Osteoblast (primary cell): ENCODE results near the gene RNF144A. TPM values are rescaled to one million over a fixed set of nuclear protein-coding genes. Genes with fewer than 3 reads are reported as not detected.

Experiments
- DNase-seq: peaks from one replicate; pipeline ENCODE4 v3.0.0; 2011; ENCODE audit warnings: low spot score, mixed read lengths; ENCODE audit not compliant: insufficient read length; ENCODE audit errors: missing footprints
- H2AFZ ChIP-seq: 2 replicates; pipeline ENCODE4 v1.6.0; 2011; ENCODE audit warnings: mild to moderate bottlenecking, low read length
- H3K27ac ChIP-seq: 2 replicates; pipeline ENCODE4 v1.5.1; 2011; ENCODE audit warnings: mild to moderate bottlenecking, low read depth, low read length, moderate library complexity
- H3K27me3 ChIP-seq: 2 replicates; pipeline ENCODE4 v1.6.0; 2012; ENCODE audit warnings: mild to moderate bottlenecking, control low read depth, inconsistent platforms, low read length, moderate library complexity; ENCODE audit not compliant: insufficient read depth
- H3K36me3 ChIP-seq: 2 replicates; pipeline ENCODE4 v1.5.1; 2011; ENCODE audit warnings: mild to moderate bottlenecking, low read length, control low read depth, moderate library complexity; ENCODE audit not compliant: insufficient read depth
- H3K4me1 ChIP-seq: 2 replicates; pipeline ENCODE4 v1.5.1; 2011; ENCODE audit warnings: mild to moderate bottlenecking, low read length, control low read depth, moderate library complexity; ENCODE audit not compliant: insufficient read depth
- H3K4me2 ChIP-seq: 2 replicates; pipeline ENCODE4 v1.6.0; 2011; ENCODE audit warnings: mild to moderate bottlenecking, low read length; ENCODE audit not compliant: insufficient read depth
- H3K4me3 ChIP-seq: fragments of 200-600 bp; sonication (generic); 3 replicates; pipeline ENCODE4 v1.5.1; 2012; ENCODE audit warnings: mild to moderate bottlenecking, low read length, inconsistent platforms; ENCODE audit not compliant: insufficient read depth
- H3K79me2 ChIP-seq: 2 replicates; pipeline ENCODE4 v1.6.0; 2012; ENCODE audit warnings: mild to moderate bottlenecking, low read length, control low read depth, inconsistent platforms; ENCODE audit not compliant: insufficient read depth
- H3K9me3 ChIP-seq: 2 replicates; pipeline ENCODE4 v1.5.1; 2011; ENCODE audit warnings: low read depth, low read length, control low read depth
- H4K20me1 ChIP-seq: 2 replicates; pipeline ENCODE4 v1.6.0; 2012; ENCODE audit warnings: mild to moderate bottlenecking, low read length, control low read depth; ENCODE audit not compliant: insufficient read depth
- CTCF ChIP-seq: IDR thresholded peaks from 2 replicates; pipeline ENCODE4 v1.5.1; 2011; ENCODE audit warnings: mild to moderate bottlenecking, low read depth, low read length, moderate library complexity; ENCODE audit errors: extremely low read depth
- total RNA-seq: library from RNA; depleted of rRNA; stranded (reverse); fragments of >200 nt; gene quantifications from 2 replicates; pipeline ENCODE4 v1.2.3, GENCODE V29; 2012

The RNF144A gene
- total RNA-seq, 1 donor, result 15.9 TPM

GRCh38 chr2:7041421-7041820, 124.2 kb downstream of the RNF144A start:
- Histone ChIP-seq H3K36me3 (no peaks in the 10 kb centered on the region), H3K79me2 (no peaks in the 10 kb centered on the region), H3K9me3 (no peaks in the 10 kb centered on the region), H3K27ac (no peak overlapping the region), H2AFZ (no peak overlapping the region), H4K20me1 (no peaks in the 10 kb centered on the region), H3K27me3 (no peaks in the 10 kb centered on the region), H3K4me2 (no peak overlapping the region), H3K4me3 (no peak overlapping the region), H3K4me1 (no peaks in the 10 kb centered on the region)
- TF ChIP-seq CTCF, result no peak
- no peak for DNase-seq

GRCh38 chr2:7043690-7044089, 126.5 kb downstream of the RNF144A start:
- Histone ChIP-seq H3K27ac (no peak overlapping the region), H3K27me3 (no peaks in the 10 kb centered on the region), H3K9me3 (no peaks in the 10 kb centered on the region), H3K4me2 (no peak overlapping the region), H3K4me1 (no peaks in the 10 kb centered on the region), H4K20me1 (no peaks in the 10 kb centered on the region), H3K79me2 (no peaks in the 10 kb centered on the region), H3K36me3 (no peaks in the 10 kb centered on the region), H2AFZ (no peak overlapping the region), H3K4me3 (no peak overlapping the region)
- DNase-seq, result no peak
- no peak for TF ChIP-seq CTCF

- no peak overlapping the region for H3K4me2 ChIP-seq
- no peaks in the 10 kb centered on the region for H3K36me3 ChIP-seq
- H3K4me3 ChIP-seq, result no peak overlapping the region
- no peaks in the 10 kb centered on the region for H3K4me1 ChIP-seq
- no peak overlapping the region for H3K27ac ChIP-seq
- H3K27me3 ChIP-seq, result no peaks in the 10 kb centered on the region
- no peak overlapping the region for H2AFZ ChIP-seq
- peak; percentile 93 for TF ChIP-seq CTCF
- H3K9me3 ChIP-seq, result no peaks in the 10 kb centered on the region
- DNase-seq, result no peak
- no peaks in the 10 kb centered on the region for H3K79me2 ChIP-seq
- H4K20me1 ChIP-seq, result no peaks in the 10 kb centered on the region
These were observed 127.3 kb downstream of the RNF144A start for GRCh38 chr2:7044253-7045250.
